MM.1S (cell line): Measurements from ENCODE around the gene GLE1.

Source experiments
- DNase-seq: peaks from one replicate; pipeline ENCODE4 v3.0.0-alpha.2; 2015
- H2AFZ ChIP-seq: fragments of 300-600 bp; sonication (generic); 2 replicates; pipeline ENCODE4 v1.6.0; 2016; ENCODE audit warnings: antibody characterized with exemption, low read length
- H3F3A ChIP-seq: fragments of 300-600 bp; sonication (generic); 2 replicates; pipeline ENCODE4 v1.6.1; 2016; ENCODE audit warnings: mild to moderate bottlenecking, antibody characterized with exemption, low read length, moderate library complexity, mixed read lengths; ENCODE audit not compliant: insufficient read depth
- H3K27ac ChIP-seq: fragments of 300-600 bp; sonication (generic); 2 replicates; pipeline ENCODE4 v1.5.1; 2016; ENCODE audit warnings: mild to moderate bottlenecking, low read length
- H3K27me3 ChIP-seq: fragments of 300-600 bp; sonication (generic); replicated peaks from 2 replicates; pipeline ENCODE4 v1.6.0; 2016; ENCODE audit warnings: low read length; ENCODE audit not compliant: insufficient read depth
- H3K36me3 ChIP-seq: fragments of 300-600 bp; sonication (generic); replicated peaks from 2 replicates; pipeline ENCODE4 v1.6.1; 2016; ENCODE audit warnings: mild to moderate bottlenecking, low read length, mixed read lengths; ENCODE audit not compliant: insufficient read depth
- H3K4me1 ChIP-seq: fragments of 300-600 bp; sonication (generic); 2 replicates; pipeline ENCODE4 v1.6.1; 2016; ENCODE audit warnings: low read length, mixed read lengths
- H3K4me2 ChIP-seq: fragments of 300-600 bp; sonication (generic); 2 replicates; pipeline ENCODE4 v1.6.0; 2016; ENCODE audit warnings: low read depth, low read length
- H3K4me3 ChIP-seq: fragments of 300-600 bp; sonication (generic); 2 replicates; pipeline ENCODE4 v1.5.1; 2016; ENCODE audit warnings: low read length, mixed read lengths
- H3K79me2 ChIP-seq: fragments of 300-600 bp; sonication (generic); 2 replicates; pipeline ENCODE4 v1.6.1; 2016; ENCODE audit warnings: mixed run types, low read length, mixed read lengths
- H3K9ac ChIP-seq: fragments of 300-600 bp; sonication (generic); 2 replicates; pipeline ENCODE4 v1.6.1; 2016; ENCODE audit warnings: low read length, mixed read lengths
- H3K9me2 ChIP-seq: fragments of 300-600 bp; sonication (generic); replicated peaks from 2 replicates; pipeline ENCODE4 v1.6.1; 2016; ENCODE audit warnings: mild to moderate bottlenecking, low read length, mixed read lengths; ENCODE audit not compliant: insufficient read depth
- H3K9me3 ChIP-seq: fragments of 300-600 bp; sonication (generic); replicated peaks from 2 replicates; pipeline ENCODE4 v1.6.1; 2016; ENCODE audit warnings: mild to moderate bottlenecking, low read length, mixed read lengths; ENCODE audit not compliant: insufficient read depth
- H4K20me1 ChIP-seq: fragments of 300-600 bp; sonication (generic); 2 replicates; pipeline ENCODE4 v1.6.1; 2016; ENCODE audit warnings: mild to moderate bottlenecking, low read length, moderate library complexity, mixed read lengths; ENCODE audit not compliant: insufficient read depth
- EZH2 ChIP-seq: fragments of 300-600 bp; sonication (generic); optimal IDR thresholded peaks from 2 replicates; pipeline ENCODE3; 2017; ENCODE audit warnings: low read depth, mild to moderate bottlenecking, antibody characterized with exemption, low read length, mixed read lengths
- EZH2phosphoT487 ChIP-seq: fragments of 300-600 bp; sonication (generic); IDR thresholded peaks from 2 replicates; pipeline ENCODE4 v1.6.1; 2018; ENCODE audit warnings: antibody characterized with exemption, low read length
- TF ChIP-seq, protein P1 (sequence below): fragments of 300-600 bp; sonication (generic); IDR thresholded peaks from 2 replicates; pipeline ENCODE4 v1.5.1; 2016; ENCODE audit warnings: antibody characterized with exemption, low read length, mixed read lengths

GLE1 gene

DNA sequence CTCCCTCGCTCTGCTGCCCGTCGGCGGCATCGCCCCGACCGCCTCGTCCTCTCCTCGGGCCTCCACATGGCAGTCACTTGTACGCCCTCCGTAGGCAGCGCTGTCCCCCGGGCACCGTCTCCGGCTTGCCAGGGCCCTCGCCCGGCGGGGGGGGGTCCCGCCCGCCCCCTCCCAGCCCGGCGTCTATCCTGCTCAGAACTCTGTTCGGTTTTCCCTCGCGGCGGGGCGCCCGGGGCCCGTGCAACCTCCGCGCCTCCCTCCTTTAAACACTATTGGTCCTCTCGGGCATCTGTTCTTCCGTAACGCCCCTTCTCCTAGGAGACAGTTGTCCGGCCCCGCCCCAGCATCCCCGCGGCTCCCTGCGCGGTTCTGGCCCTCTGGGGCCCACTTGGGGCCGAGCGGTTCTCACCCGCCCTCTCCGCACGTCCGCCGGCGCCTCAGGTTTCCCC, 47.9 kb upstream of the GLE1 start:
- no peaks in the 10 kb centered on the region for H3K9me2 ChIP-seq
- H3K9ac ChIP-seq, result peak overlapping the region; percentile 84
- peak; percentile 82 for DNase-seq
- TF ChIP-seq, protein P1, sequence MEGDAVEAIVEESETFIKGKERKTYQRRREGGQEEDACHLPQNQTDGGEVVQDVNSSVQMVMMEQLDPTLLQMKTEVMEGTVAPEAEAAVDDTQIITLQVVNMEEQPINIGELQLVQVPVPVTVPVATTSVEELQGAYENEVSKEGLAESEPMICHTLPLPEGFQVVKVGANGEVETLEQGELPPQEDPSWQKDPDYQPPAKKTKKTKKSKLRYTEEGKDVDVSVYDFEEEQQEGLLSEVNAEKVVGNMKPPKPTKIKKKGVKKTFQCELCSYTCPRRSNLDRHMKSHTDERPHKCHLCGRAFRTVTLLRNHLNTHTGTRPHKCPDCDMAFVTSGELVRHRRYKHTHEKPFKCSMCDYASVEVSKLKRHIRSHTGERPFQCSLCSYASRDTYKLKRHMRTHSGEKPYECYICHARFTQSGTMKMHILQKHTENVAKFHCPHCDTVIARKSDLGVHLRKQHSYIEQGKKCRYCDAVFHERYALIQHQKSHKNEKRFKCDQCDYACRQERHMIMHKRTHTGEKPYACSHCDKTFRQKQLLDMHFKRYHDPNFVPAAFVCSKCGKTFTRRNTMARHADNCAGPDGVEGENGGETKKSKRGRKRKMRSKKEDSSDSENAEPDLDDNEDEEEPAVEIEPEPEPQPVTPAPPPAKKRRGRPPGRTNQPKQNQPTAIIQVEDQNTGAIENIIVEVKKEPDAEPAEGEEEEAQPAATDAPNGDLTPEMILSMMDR, result no peak
- TF ChIP-seq EZH2 (no peak), EZH2phosphoT487 (no peak)
- H4K20me1 ChIP-seq, result no peaks in the 10 kb centered on the region
- H2AFZ ChIP-seq, result peak overlapping the region; percentile 94
- peak overlapping the region; percentile 92 for H3K4me3 ChIP-seq
- peak overlapping the region; percentile 96 for H3K4me2 ChIP-seq
- H3K9me3 ChIP-seq, result no peaks in the 10 kb centered on the region
- H3K27me3 ChIP-seq, result 0 out of 2 replicates have a peak, but pooled peaks cover 2% of the 10 kb centered on the region
- H3K36me3 ChIP-seq, result 0 out of 2 replicates have a peak, but pooled peaks cover 3% of the 10 kb centered on the region
- peaks cover 6% of the 10 kb centered on the region for H3F3A ChIP-seq
- peak overlapping the region; percentile 76; the same call in 1 of the 2 replicates for H3K27ac ChIP-seq
- peaks cover 7% of the 10 kb centered on the region; the same call in 1 of the 2 replicates for H3K4me1 ChIP-seq
- H3K79me2 ChIP-seq, result peaks cover 19% of the 10 kb centered on the region

DNA sequence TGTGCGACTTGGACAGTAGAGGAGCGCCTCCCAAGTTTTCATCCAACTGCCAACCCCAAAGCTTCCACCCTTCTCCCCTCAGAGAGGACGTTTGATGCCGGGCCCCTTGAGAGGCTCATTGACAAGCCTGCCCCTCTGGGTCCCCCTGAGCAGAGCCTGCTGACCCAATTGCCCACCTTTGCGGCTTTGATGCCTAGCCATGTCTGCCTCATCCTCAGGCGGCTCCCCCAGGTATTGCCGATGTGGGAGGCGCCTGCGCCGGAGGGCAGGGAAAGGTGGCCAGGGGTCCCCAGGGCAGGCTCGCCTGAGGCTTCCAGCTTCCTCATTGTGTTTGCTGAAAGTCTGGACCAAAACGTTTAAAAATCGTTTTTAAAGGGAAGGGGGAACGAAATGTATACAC, 47.3 kb upstream of the GLE1 start:
- peaks cover 19% of the 10 kb centered on the region for H3K79me2 ChIP-seq

DNA sequence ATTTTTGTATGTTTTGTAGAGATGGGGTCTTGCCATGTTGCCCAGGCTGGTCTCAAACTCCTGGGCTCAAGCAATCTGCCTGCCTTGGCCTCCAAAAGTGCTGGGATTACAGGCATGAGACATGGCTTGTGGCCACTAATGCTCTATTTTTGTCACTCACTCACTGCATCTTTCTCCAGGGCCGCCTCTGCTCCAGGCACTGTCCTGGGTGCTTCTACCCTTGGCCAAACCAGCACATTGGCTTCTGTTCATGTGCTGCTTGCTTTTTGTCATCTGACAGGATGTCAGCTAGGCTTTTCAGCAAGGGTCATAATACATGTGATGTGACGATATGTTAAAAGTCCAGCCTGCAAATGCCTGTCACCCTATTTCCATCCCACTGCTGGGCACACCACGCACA, 45.5 kb upstream of the GLE1 start:
- Histone ChIP-seq H3F3A (peaks cover 6% of the 10 kb centered on the region), H3K27ac (no peak overlapping the region), H3K4me3 (no peak overlapping the region), H3K4me2 (no peak overlapping the region), H3K9me2 (no peaks in the 10 kb centered on the region), H3K36me3 (0 out of 2 replicates have a peak, but pooled peaks cover 3% of the 10 kb centered on the region), H2AFZ (no peak overlapping the region), H4K20me1 (no peaks in the 10 kb centered on the region), H3K9me3 (no peaks in the 10 kb centered on the region), H3K9ac (no peak overlapping the region), H3K27me3 (no peaks in the 10 kb centered on the region), H3K4me1 (peaks cover 7% of the 10 kb centered on the region; the same call in 1 of the 2 replicates), H3K79me2 (peaks cover 19% of the 10 kb centered on the region)
- TF ChIP-seq EZH2 (no peak), EZH2phosphoT487 (no peak)
- TF ChIP-seq, protein P1, result no peak
- DNase-seq, result no peak

More for the DNA sequence above, 47.3 kb upstream of the GLE1 start:
- H3K4me3 ChIP-seq, result peak overlapping the region; percentile 92
- H3K36me3 ChIP-seq, result 0 out of 2 replicates have a peak, but pooled peaks cover 3% of the 10 kb centered on the region
- TF ChIP-seq EZH2 (no peak), EZH2phosphoT487 (no peak)
- TF ChIP-seq, protein P1, result no peak
- DNase-seq, result no peak
- H3K4me1 ChIP-seq, result peaks cover 7% of the 10 kb centered on the region; the same call in 1 of the 2 replicates
- no peaks in the 10 kb centered on the region for H3K9me2 ChIP-seq
- H3F3A ChIP-seq, result peaks cover 6% of the 10 kb centered on the region
- H3K9ac ChIP-seq, result peak overlapping the region; percentile 84; the same call in 1 of the 2 replicates
- peak overlapping the region; percentile 94; the same call in 1 of the 2 replicates for H2AFZ ChIP-seq
- H3K4me2 ChIP-seq, result peak overlapping the region; percentile 96
- H4K20me1 ChIP-seq, result no peaks in the 10 kb centered on the region
- no peak overlapping the region for H3K27ac ChIP-seq
- H3K9me3 ChIP-seq, result no peaks in the 10 kb centered on the region
- H3K27me3 ChIP-seq, result no peaks in the 10 kb centered on the region
